DND-41 (cell line): ENCODE results near the gene PLXNA4.
"Not testable (repeated sequence)": the region's sequence is repeated elsewhere in the genome, so short reads cannot be mapped to it uniquely, and the experiment has no call there.

Experiments used
- ATAC-seq: fragments of 200-7000 bp; cut with Tn5 transposase; 3 replicates; pipeline ENCODE4 v1.9.1; 2021; ENCODE audit warnings: low read depth; ENCODE audit not compliant: insufficient read depth
- DNase-seq: peaks from one replicate; pipeline ENCODE4 v3.0.0-alpha.2; 2020
- H2AFZ ChIP-seq: 2 replicates; pipeline ENCODE4 v1.6.0; 2012; ENCODE audit warnings: low read depth, low read length
- H3K27ac ChIP-seq: 2 replicates; pipeline ENCODE4 v1.5.1; 2012; ENCODE audit warnings: low read length, inconsistent platforms
- H3K27me3 ChIP-seq: fragments of 200-600 bp; sonication (generic); 2 replicates; pipeline ENCODE4 v1.6.0; 2012; ENCODE audit warnings: low read length, mild to moderate bottlenecking, inconsistent platforms; ENCODE audit not compliant: insufficient read depth, poor library complexity
- H3K36me3 ChIP-seq: 2 replicates; pipeline ENCODE4 v1.5.1; 2012; ENCODE audit warnings: low read length, inconsistent platforms; ENCODE audit not compliant: insufficient read depth
- H3K4me1 ChIP-seq: 2 replicates; pipeline ENCODE4 v1.5.1; 2012; ENCODE audit warnings: mild to moderate bottlenecking, low read length; ENCODE audit not compliant: insufficient read depth
- H3K4me2 ChIP-seq: 2 replicates; pipeline ENCODE4 v1.6.0; 2012; ENCODE audit warnings: mild to moderate bottlenecking, moderate library complexity, low read length, inconsistent platforms; ENCODE audit not compliant: insufficient read depth
- H3K4me3 ChIP-seq, 2 experiments: fragments of 200-600 bp in 1 of 2; shearing (Covaris generic) in 1 of 2; 2 replicates each; pipeline ENCODE4 v1.5.1; 2012 to 2016; ENCODE audit warnings: inconsistent platforms in 2 of 2, low read length in 2 of 2, mild to moderate bottlenecking in 2 of 2, low read depth in 1 of 2, moderate library complexity in 1 of 2
- H3K79me2 ChIP-seq: 2 replicates; pipeline ENCODE4 v1.6.0; 2012; ENCODE audit warnings: low read length, inconsistent platforms; ENCODE audit not compliant: insufficient read depth
- H3K9ac ChIP-seq: 2 replicates; pipeline ENCODE4 v1.6.0; 2012; ENCODE audit warnings: low read depth, mild to moderate bottlenecking, inconsistent platforms, low read length, moderate library complexity
- H3K9me3 ChIP-seq: 2 replicates; pipeline ENCODE4 v1.5.1; 2012; ENCODE audit warnings: low read length, moderate library complexity, mild to moderate bottlenecking, inconsistent platforms; ENCODE audit not compliant: insufficient read depth, severe bottlenecking
- H4K20me1 ChIP-seq: 2 replicates; pipeline ENCODE4 v1.6.0; 2012; ENCODE audit warnings: low read length; ENCODE audit not compliant: insufficient read depth
- EZH2 ChIP-seq: IDR thresholded peaks from 3 replicates; pipeline ENCODE4 v1.6.1; 2012; ENCODE audit warnings: borderline replicate concordance, low read depth, mild to moderate bottlenecking, moderate library complexity, low read length, inconsistent platforms; ENCODE audit not compliant: severe bottlenecking
- TF ChIP-seq, protein P1 (sequence below): IDR thresholded peaks from 2 replicates; pipeline ENCODE4 v1.5.1; 2012; ENCODE audit warnings: borderline replicate concordance, low read length, moderate library complexity, mild to moderate bottlenecking; ENCODE audit not compliant: poor library complexity, severe bottlenecking; ENCODE audit errors: extremely low read depth

The PLXNA4 gene

DNA sequence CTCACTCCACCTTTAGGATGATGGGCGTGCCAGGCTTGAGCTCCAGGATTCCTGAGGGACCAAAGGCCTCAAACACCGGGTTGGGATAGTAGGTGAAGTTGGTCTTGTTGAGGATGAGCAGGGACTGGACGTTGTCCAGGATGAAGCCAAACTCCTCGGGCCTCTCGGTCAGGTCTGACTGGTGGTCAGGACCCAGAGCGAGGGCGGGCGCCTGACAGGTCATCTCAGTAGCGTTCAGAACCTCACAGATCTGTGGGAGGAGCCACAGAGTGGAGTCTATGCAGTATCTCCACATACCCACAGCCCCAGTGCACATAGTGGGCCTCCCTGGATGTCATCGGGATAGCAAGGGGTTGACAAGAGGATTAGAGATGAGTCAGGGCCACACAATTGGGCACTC is 394.9 kb downstream of the PLXNA4 start:
- peaks cover 6% of the 10 kb centered on the region for H3K27me3 ChIP-seq
- H3K79me2 ChIP-seq = no peaks in the 10 kb centered on the region
- DNase-seq (no peak), ATAC-seq (no peak)
- no peak overlapping the region for H3K4me2 ChIP-seq
- no peaks in the 10 kb centered on the region for H3K36me3 ChIP-seq
- H3K9ac ChIP-seq = no peak overlapping the region
- no peaks in the 10 kb centered on the region for H3K9me3 ChIP-seq
- H3K4me1 ChIP-seq = no peaks in the 10 kb centered on the region
- no peak overlapping the region for H2AFZ ChIP-seq
- no peak overlapping the region for H3K27ac ChIP-seq
- H4K20me1 ChIP-seq = 0 out of 2 replicates have a peak, but pooled peaks cover 2% of the 10 kb centered on the region
- TF ChIP-seq, protein P1, sequence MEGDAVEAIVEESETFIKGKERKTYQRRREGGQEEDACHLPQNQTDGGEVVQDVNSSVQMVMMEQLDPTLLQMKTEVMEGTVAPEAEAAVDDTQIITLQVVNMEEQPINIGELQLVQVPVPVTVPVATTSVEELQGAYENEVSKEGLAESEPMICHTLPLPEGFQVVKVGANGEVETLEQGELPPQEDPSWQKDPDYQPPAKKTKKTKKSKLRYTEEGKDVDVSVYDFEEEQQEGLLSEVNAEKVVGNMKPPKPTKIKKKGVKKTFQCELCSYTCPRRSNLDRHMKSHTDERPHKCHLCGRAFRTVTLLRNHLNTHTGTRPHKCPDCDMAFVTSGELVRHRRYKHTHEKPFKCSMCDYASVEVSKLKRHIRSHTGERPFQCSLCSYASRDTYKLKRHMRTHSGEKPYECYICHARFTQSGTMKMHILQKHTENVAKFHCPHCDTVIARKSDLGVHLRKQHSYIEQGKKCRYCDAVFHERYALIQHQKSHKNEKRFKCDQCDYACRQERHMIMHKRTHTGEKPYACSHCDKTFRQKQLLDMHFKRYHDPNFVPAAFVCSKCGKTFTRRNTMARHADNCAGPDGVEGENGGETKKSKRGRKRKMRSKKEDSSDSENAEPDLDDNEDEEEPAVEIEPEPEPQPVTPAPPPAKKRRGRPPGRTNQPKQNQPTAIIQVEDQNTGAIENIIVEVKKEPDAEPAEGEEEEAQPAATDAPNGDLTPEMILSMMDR = no peak
- TF ChIP-seq EZH2 = no peak
- no peak overlapping the region for H3K4me3 ChIP-seq

DNA sequence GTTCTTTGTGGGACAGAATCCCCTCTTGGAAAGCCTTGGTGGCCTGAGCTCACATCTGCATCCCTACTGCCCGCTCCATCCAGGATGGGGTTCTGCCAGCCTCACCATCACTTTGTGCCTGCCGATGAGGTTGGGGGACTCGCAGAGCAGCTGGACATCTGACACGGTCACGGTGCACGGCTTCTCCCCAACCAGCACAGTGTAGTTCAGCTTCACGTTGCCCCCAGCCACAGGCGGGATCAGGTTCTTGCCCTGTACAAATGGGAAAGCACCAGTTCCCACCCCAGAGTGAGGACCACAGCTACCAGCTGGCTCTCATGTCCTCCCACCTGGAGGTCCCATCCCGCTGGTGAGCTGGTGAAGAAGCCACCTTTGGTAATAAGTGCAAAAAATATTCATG is 395.8 kb downstream of the PLXNA4 start:
- no peak for ATAC-seq
- no peaks in the 10 kb centered on the region for H3K9me3 ChIP-seq
- no peaks in the 10 kb centered on the region for H3K4me1 ChIP-seq
- H3K9ac ChIP-seq = no peak overlapping the region
- no peak for DNase-seq
- H4K20me1 ChIP-seq = 0 out of 2 replicates have a peak, but pooled peaks cover 2% of the 10 kb centered on the region
- no peak for TF ChIP-seq EZH2
- TF ChIP-seq, protein P1 = no peak
- H3K4me2 ChIP-seq = no peak overlapping the region
- no peak overlapping the region for H3K27ac ChIP-seq
- H2AFZ ChIP-seq = no peak overlapping the region
- H3K4me3 ChIP-seq = no peak overlapping the region
- H3K79me2 ChIP-seq = no peaks in the 10 kb centered on the region
- H3K27me3 ChIP-seq = peaks cover 6% of the 10 kb centered on the region
- H3K36me3 ChIP-seq = no peaks in the 10 kb centered on the region

DNA sequence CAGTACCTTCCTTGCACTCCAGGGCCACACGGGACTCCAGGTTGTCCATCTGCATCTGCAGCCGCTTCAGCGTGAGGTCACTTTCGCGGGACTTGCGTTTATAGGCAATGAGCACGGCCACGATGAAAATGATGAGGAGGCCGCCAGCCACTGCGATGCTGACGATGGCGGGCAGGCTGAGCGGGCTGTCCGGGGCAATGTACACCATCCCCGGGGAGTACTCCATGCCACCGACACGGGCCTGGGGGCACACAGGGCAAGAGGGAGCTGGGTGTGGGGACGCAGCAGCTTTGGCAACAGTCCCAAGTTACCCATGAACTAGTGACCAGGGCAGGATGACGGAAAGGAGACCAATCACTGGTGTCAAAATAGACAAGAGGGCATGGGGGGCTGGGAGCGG is 396.6 kb downstream of the PLXNA4 start:
- no peaks in the 10 kb centered on the region for H3K79me2 ChIP-seq
- no peaks in the 10 kb centered on the region for H3K36me3 ChIP-seq
- no peaks in the 10 kb centered on the region for H3K4me1 ChIP-seq
- no peaks in the 10 kb centered on the region for H3K9me3 ChIP-seq
- no peak overlapping the region for H3K4me2 ChIP-seq
- H4K20me1 ChIP-seq = no peaks in the 10 kb centered on the region
- no peak overlapping the region for H2AFZ ChIP-seq
- H3K9ac ChIP-seq = no peak overlapping the region
- H3K27me3 ChIP-seq = peaks cover 6% of the 10 kb centered on the region
- DNase-seq (no peak), ATAC-seq (no peak)
- no peak overlapping the region for H3K27ac ChIP-seq
- no peak overlapping the region for H3K4me3 ChIP-seq
- no peak for TF ChIP-seq EZH2
- TF ChIP-seq, protein P1 = no peak

DNA sequence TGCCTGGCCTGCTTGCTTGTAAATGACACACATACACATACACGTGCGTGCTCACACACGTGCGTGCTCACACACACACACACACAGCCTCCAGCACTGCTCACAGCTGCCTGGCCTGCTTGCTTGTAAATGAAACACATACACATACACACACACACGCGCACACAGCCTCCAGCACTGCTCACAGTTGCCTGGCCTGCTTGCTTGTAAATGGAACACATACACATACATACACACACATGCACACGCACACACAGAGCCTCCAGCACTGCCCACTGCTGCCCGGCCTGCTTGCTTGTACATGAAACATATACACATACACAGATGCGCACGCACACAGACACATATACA is 397.2 kb downstream of the PLXNA4 start:
- no peaks in the 10 kb centered on the region for H4K20me1 ChIP-seq
- no peak overlapping the region for H3K4me2 ChIP-seq
- no peak for DNase-seq
- H3K79me2 ChIP-seq = no peaks in the 10 kb centered on the region
- no peak overlapping the region for H3K4me3 ChIP-seq
- TF ChIP-seq EZH2 = no peak
- TF ChIP-seq, protein P1 = no peak
- H2AFZ ChIP-seq = no peak overlapping the region
- no peaks in the 10 kb centered on the region for H3K4me1 ChIP-seq
- H3K36me3 ChIP-seq = no peaks in the 10 kb centered on the region
- no peak overlapping the region for H3K27ac ChIP-seq
- no peak for ATAC-seq
- H3K27me3 ChIP-seq = peaks cover 6% of the 10 kb centered on the region
- no peaks in the 10 kb centered on the region for H3K9me3 ChIP-seq
- H3K9ac ChIP-seq = no peak overlapping the region

DNA sequence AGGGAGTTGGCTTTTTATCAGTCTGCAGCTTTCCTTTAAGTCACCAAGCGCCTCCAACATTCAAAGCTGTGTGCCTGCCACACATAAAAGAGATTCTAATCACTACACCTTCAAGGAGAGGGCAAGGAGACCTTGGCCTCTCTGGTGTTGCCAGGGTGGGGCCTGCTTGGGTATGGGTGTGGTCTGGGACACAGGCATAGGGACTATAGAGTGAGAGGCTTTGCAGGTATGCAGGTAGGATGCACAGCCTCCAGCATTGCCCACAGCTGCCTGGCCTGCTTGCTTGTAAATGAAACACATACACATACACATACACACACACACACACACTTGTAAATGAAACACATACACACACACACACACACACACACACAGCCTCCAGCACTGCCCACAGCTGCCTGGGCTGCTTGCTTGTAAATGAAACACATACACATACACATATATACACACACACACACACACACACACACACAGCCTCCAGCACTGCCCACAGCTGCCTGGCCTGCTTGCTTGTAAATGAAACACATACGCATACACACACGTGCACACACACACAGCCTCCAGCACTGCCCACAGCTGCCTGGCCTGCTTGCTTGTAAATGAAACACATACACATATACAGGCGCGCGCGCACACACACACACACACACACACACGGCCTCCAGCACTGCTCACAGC is 397.7 kb downstream of the PLXNA4 start:
- H2AFZ ChIP-seq, H3K4me3 ChIP-seq, ATAC-seq, H3K79me2 ChIP-seq, H3K9ac ChIP-seq, H3K27ac ChIP-seq, H3K27me3 ChIP-seq, H4K20me1 ChIP-seq, DNase-seq, H3K4me2 ChIP-seq, H3K36me3 ChIP-seq, H3K4me1 ChIP-seq, H3K9me3 ChIP-seq: not testable (repeated sequence)
